Measurements from ENCODE around the gene DNAH6.

- TF ChIP-seq CTCF (IDR thresholded peaks at IDR 0.05) (no peak), EZH2 (IDR thresholded peaks at IDR 0.05) (no peak)
These were observed at the start of gene DNAH6 for GRCh38 chr2:84516234-84516986.

Data from neural progenitor cell (in vitro differentiated cells).